CD4-positive, alpha-beta memory T cell (primary cell): Measurements from ENCODE around the gene ETFDH. TPM values are rescaled to one million over a fixed set of nuclear protein-coding genes. Genes with fewer than 3 reads are reported as not detected.
"Not testable (repeated sequence)": the region's sequence is repeated elsewhere in the genome, so short reads cannot be mapped to it uniquely, and the experiment has no call there.

Experiments used
- CTCF ChIA-PET: fragments of 350-600 bp; sonication (Branson Sonifier 250); formaldehyde crosslinking; loops from one replicate; lab custom pipeline; 2021; ENCODE audit warnings: inconsistent platforms; ENCODE audit not compliant: partially characterized antibody; lab: Charles Lee
- POLR2A ChIA-PET: fragments of 350-600 bp; sonication (Branson Sonifier 250); formaldehyde crosslinking; loops from one replicate; lab custom pipeline; 2021; ENCODE audit not compliant: partially characterized antibody; lab: Charles Lee
- DNase-seq, 5 donors: peaks; one replicate each; pipeline versions ENCODE4 v3.0.0 to v3.0.0-alpha.2; 2020 to 2022; ENCODE audit warnings: mixed read lengths in 1 of 5
- H3K27ac ChIP-seq: one replicate; pipeline ENCODE4 v1.7.0; 2013; ENCODE audit warnings: low read depth, low read length
- H3K27me3 ChIP-seq: 2 replicates; pipeline ENCODE4 v1.7.0; 2013; ENCODE audit warnings: mild to moderate bottlenecking, low read length, moderate library complexity; ENCODE audit not compliant: insufficient read depth
- H3K36me3 ChIP-seq: 2 replicates; pipeline ENCODE4 v1.7.0; 2013; ENCODE audit warnings: mild to moderate bottlenecking, low read length, moderate library complexity; ENCODE audit not compliant: insufficient read depth
- H3K4me1 ChIP-seq: 2 replicates; pipeline ENCODE4 v1.7.0; 2013; ENCODE audit warnings: mild to moderate bottlenecking, low read length, moderate library complexity; ENCODE audit not compliant: insufficient read depth
- H3K4me3 ChIP-seq, 2 donors: one replicate each; pipeline ENCODE4 v1.7.0; 2013; ENCODE audit warnings: low read length in 2 of 2, mild to moderate bottlenecking in 1 of 2
- H3K9me3 ChIP-seq, 2 donors: one replicate each; pipeline ENCODE4 v1.7.0; 2013; ENCODE audit warnings: low read length in 2 of 2, control low read depth in 1 of 2; ENCODE audit not compliant: control insufficient read depth in 1 of 2
- H3K27ac Mint-ChIP-seq, 7 donors: one replicate each; pipeline ENCODE4 v1.8.0; 2020 to 2021; ENCODE audit warnings: mixed read lengths in 7 of 7, mild to moderate bottlenecking in 6 of 7, inconsistent platforms in 3 of 7, moderate library complexity in 3 of 7
- H3K27me3 Mint-ChIP-seq, 2 donors: one replicate each; pipeline ENCODE4 v1.8.0; 2020 to 2021; ENCODE audit warnings: mixed read lengths in 2 of 2
- H3K36me3 Mint-ChIP-seq, 2 donors: one replicate each; pipeline ENCODE4 v1.8.0; 2020 to 2021; ENCODE audit warnings: mixed read lengths in 2 of 2, inconsistent platforms in 1 of 2, mild to moderate bottlenecking in 1 of 2
- H3K4me1 Mint-ChIP-seq, 4 donors: one replicate each; pipeline ENCODE4 v1.8.0; 2020 to 2021; ENCODE audit warnings: mixed read lengths in 4 of 4, mild to moderate bottlenecking in 1 of 4
- H3K4me3 Mint-ChIP-seq, 8 donors: one replicate each; pipeline ENCODE4 v1.8.0; 2020 to 2021; ENCODE audit warnings: mixed read lengths in 8 of 8, mild to moderate bottlenecking in 7 of 8, moderate library complexity in 6 of 8, inconsistent platforms in 3 of 8
- H3K9me3 Mint-ChIP-seq, 8 donors: one replicate each; pipeline ENCODE4 v1.8.0; 2020 to 2021; ENCODE audit warnings: mixed read lengths in 8 of 8, mild to moderate bottlenecking in 5 of 8, inconsistent platforms in 3 of 8, moderate library complexity in 1 of 8
- intact Hi-C: fragments of 100-400 bp; cut with micrococcal nuclease; formaldehyde crosslinking; loops from one replicate; pipeline ENCODE4 v1.15.1; 2023
- polyA plus RNA-seq, 2 donors: library from polyadenylated mRNA; unstranded; fragments of 300-500 nt; fragmentation: Illumina TruSeq; gene quantifications; one replicate each; pipeline ENCODE4 v1.2.3, GENCODE V29; 2021
- total RNA-seq, 2 experiments: library from RNA; stranded (reverse); gene quantifications; one replicate each; pipeline ENCODE4 v1.2.3, GENCODE V29; 2021

The ETFDH gene
- total and polyA plus RNA-seq, 4 experiments from 2014 or later, result 5.8 to 16.6 (median 12.7) TPM

- Mint-ChIP-seq H3K9me3 (no peaks in the 10 kb centered on the region), H3K4me1 (peaks cover 5 to 9% (median 7%) of the 10 kb centered on the region in 4 donors), H3K27ac (no peak overlapping the region), H3K4me3 (no peak overlapping the region), H3K27me3 (peaks cover 10 to 12% of the 10 kb centered on the region in 2 donors), H3K36me3 (no peaks in the 10 kb centered on the region)
- no peak overlapping the region for H3K4me3 ChIP-seq
- no peak overlapping the region for H3K27ac ChIP-seq
- CTCF ChIA-PET, result no interaction called here
- DNase-seq, result no peak
- POLR2A ChIA-PET, result no interaction called here
- H3K27me3 ChIP-seq, result no peaks in the 10 kb centered on the region
- H3K9me3 ChIP-seq, result no peaks in the 10 kb centered on the region
- peaks cover 6% of the 10 kb centered on the region for H3K4me1 ChIP-seq
- intact Hi-C loops, result no loop called here
- no peaks in the 10 kb centered on the region for H3K36me3 ChIP-seq
Measured at GRCh38 chr4:158649111-158649680, 22.9 kb upstream of the ETFDH start.

- Mint-ChIP-seq H3K9me3 (no peaks in the 10 kb centered on the region), H3K27ac (peak overlapping the region in 3 of 7 donors; percentile 5 to 59 (median 17)), H3K36me3 (no peaks in the 10 kb centered on the region), H3K4me3 (peak overlapping the region; percentile 33 to 68 (median 60)), H3K4me1 (peaks cover 5 to 9% (median 7%) of the 10 kb centered on the region in 4 donors), H3K27me3 (peaks cover 2% of the 10 kb centered on the region in 2 donors)
- CTCF ChIA-PET, result no interaction called here
- no peaks in the 10 kb centered on the region for H3K9me3 ChIP-seq
- no peaks in the 10 kb centered on the region for H3K27me3 ChIP-seq
- DNase-seq, result no peak
- no peaks in the 10 kb centered on the region for H3K36me3 ChIP-seq
- intact Hi-C loops, result no loop called here
- H3K4me1 ChIP-seq, result peaks cover 6% of the 10 kb centered on the region
- no peak overlapping the region for H3K27ac ChIP-seq
- peak overlapping the region in 1 of 2 donors; percentile 5 for H3K4me3 ChIP-seq
- POLR2A ChIA-PET, result no interaction called here
Measured at GRCh38 chr4:158652920-158653319, 19.2 kb upstream of the ETFDH start.

- Mint-ChIP-seq H3K9me3 (no peaks in the 10 kb centered on the region), H3K4me1 (peaks cover 5 to 9% (median 7%) of the 10 kb centered on the region in 4 donors), H3K36me3 (no peaks in the 10 kb centered on the region), H3K4me3 (no peak overlapping the region), H3K27ac (no peak overlapping the region), H3K27me3 (peaks cover 0 to 10% of the 10 kb centered on the region in 2 donors)
- Histone ChIP-seq H3K4me1 (peaks cover 6% of the 10 kb centered on the region), H3K9me3 (no peaks in the 10 kb centered on the region), H3K27ac (no peak overlapping the region), H3K36me3 (no peaks in the 10 kb centered on the region), H3K27me3 (no peaks in the 10 kb centered on the region), H3K4me3 (no peak overlapping the region)
- POLR2A ChIA-PET, result no interaction called here
- CTCF ChIA-PET, result interaction anchor here (0.8 kb wide), 1 partner anchor 11 kb away, joined by 4 read pairs; no protein-coding TSS in a partner anchor
- intact Hi-C loops, result no loop called here
- DNase-seq, result no peak
Measured at GRCh38 chr4:158656439-158656838, 15.7 kb upstream of the ETFDH start.

- DNase-seq, result no peak
- Mint-ChIP-seq H3K27ac (no peak overlapping the region), H3K4me1 (peaks cover 5 to 8% (median 6%) of the 10 kb centered on the region in 4 donors), H3K9me3 (no peaks in the 10 kb centered on the region), H3K36me3 (no peaks in the 10 kb centered on the region), H3K27me3 (peaks cover 0 to 10% of the 10 kb centered on the region in 2 donors), H3K4me3 (no peak overlapping the region)
- Histone ChIP-seq H3K4me3 (no peak overlapping the region), H3K36me3 (no peaks in the 10 kb centered on the region), H3K27ac (no peak overlapping the region), H3K4me1 (peaks cover 6% of the 10 kb centered on the region), H3K27me3 (no peaks in the 10 kb centered on the region), H3K9me3 (no peaks in the 10 kb centered on the region)
- intact Hi-C loops, result no loop called here
- ChIA-PET CTCF (interaction anchor here (0.8 kb wide), 1 partner anchor 12 kb away, joined by 4 read pairs; no protein-coding TSS in a partner anchor), POLR2A (no interaction called here)
Measured at GRCh38 chr4:158657291-158657690, 14.8 kb upstream of the ETFDH start.

- H3K9me3 Mint-ChIP-seq, H3K27me3 Mint-ChIP-seq, H3K4me1 Mint-ChIP-seq, intact Hi-C loops, CTCF ChIA-PET, H3K36me3 Mint-ChIP-seq, H3K4me3 ChIP-seq, H3K27ac ChIP-seq, H3K4me1 ChIP-seq, H3K9me3 ChIP-seq, POLR2A ChIA-PET, H3K4me3 Mint-ChIP-seq, H3K27me3 ChIP-seq, DNase-seq, H3K27ac Mint-ChIP-seq, H3K36me3 ChIP-seq: not testable (repeated sequence)
Measured at GRCh38 chr4:158663255-158663654, 8.8 kb upstream of the ETFDH start.

GRCh38 chr4:158663707-158664625 is 8.1 kb upstream of the ETFDH start:
- H3K4me3 ChIP-seq, POLR2A ChIA-PET: not testable (repeated sequence)
- peak overlapping the region in 1 of 7 donors; percentile 37 for H3K27ac Mint-ChIP-seq

GRCh38 chr4:158664806-158665205 is 7.3 kb upstream of the ETFDH start:
- intact Hi-C loops, result no loop called here
- H3K4me3 Mint-ChIP-seq, result no peak overlapping the region
- ChIA-PET CTCF (no interaction called here), POLR2A (no interaction called here)
- no peaks in the 10 kb centered on the region for H3K36me3 Mint-ChIP-seq
- no peaks in the 10 kb centered on the region for H3K9me3 Mint-ChIP-seq
- H3K27ac Mint-ChIP-seq, result no peak overlapping the region
- DNase-seq, result no peak
- Histone ChIP-seq H3K27me3 (no peaks in the 10 kb centered on the region), H3K4me1 (no peaks in the 10 kb centered on the region), H3K4me3 (no peak overlapping the region), H3K9me3 (no peaks in the 10 kb centered on the region), H3K27ac (no peak overlapping the region), H3K36me3 (no peaks in the 10 kb centered on the region)
- peaks cover 0 to 3% (median 0%) of the 10 kb centered on the region in 4 donors for H3K4me1 Mint-ChIP-seq
- peaks cover 0 to 2% of the 10 kb centered on the region in 2 donors for H3K27me3 Mint-ChIP-seq

More at GRCh38 chr4:158663707-158664625, 8.1 kb upstream of the ETFDH start:
- CTCF ChIA-PET, H3K27me3 ChIP-seq, H3K4me1 ChIP-seq, H3K4me1 Mint-ChIP-seq, H3K36me3 Mint-ChIP-seq, H3K36me3 ChIP-seq, H3K4me3 Mint-ChIP-seq, H3K27me3 Mint-ChIP-seq, H3K9me3 Mint-ChIP-seq, H3K9me3 ChIP-seq, intact Hi-C loops, H3K27ac ChIP-seq, DNase-seq: not testable (repeated sequence)
